ENCODE results near the gene LGALS9. TPM values are rescaled to one million over a fixed set of nuclear protein-coding genes. Genes with fewer than 3 reads are reported as not detected.
A peak's percentile ranks its signal among the peaks of the same experiment; 100 is the strongest.

The LGALS9 gene
- total and polyA plus RNA-seq, 5 donors from 2014 or later: 38.3 to 122 (median 41.0) TPM

DNA sequence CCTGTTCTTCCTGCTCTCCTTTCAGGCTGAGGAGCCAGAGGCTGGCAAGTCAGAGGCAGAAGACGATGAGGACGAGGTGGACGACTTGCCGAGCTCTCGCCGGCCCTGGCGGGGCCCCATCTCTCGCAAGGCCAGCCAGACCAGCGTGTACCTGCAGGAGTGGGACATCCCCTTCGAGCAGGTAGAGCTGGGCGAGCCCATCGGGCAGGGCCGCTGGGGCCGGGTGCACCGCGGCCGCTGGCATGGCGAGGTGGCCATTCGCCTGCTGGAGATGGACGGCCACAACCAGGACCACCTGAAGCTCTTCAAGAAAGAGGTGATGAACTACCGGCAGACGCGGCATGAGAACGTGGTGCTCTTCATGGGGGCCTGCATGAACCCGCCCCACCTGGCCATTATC lies 25.6 kb upstream of the LGALS9 start:
- Mint-ChIP-seq H3K4me1 (peaks cover 0 to 9% (median 5%) of the 10 kb centered on the region in 4 donors), H3K36me3 (peaks cover 27% of the 10 kb centered on the region), H3K27ac (no peak overlapping the region), H3K4me3 (no peak overlapping the region), H3K9me3 (no peaks in the 10 kb centered on the region), H3K27me3 (no peaks in the 10 kb centered on the region)
- Histone ChIP-seq H3K27me3 (ENCODE audit: control insufficient read depth, insufficient read depth, low read length) (no peaks in the 10 kb centered on the region), H3K4me1 (ENCODE audit: control insufficient read depth, insufficient read depth, low read length, poor library complexity, severe bottlenecking) (no peaks in the 10 kb centered on the region), H3K4me3 (ENCODE audit: low read depth, low read length) (no peak overlapping the region), H3K27ac (ENCODE audit: insufficient read depth, low read length, poor library complexity, severe bottlenecking) (no peak overlapping the region), H3K36me3 (ENCODE audit: control insufficient read depth, insufficient read depth, low read length) (peaks cover 36% of the 10 kb centered on the region), H3K9me3 (ENCODE audit: control insufficient read depth in 2 of 2, low read length in 2 of 2) (no peaks in the 10 kb centered on the region)
- ATAC-seq (ENCODE audit: low read depth in 2 of 2) (no peak), DNase-seq (no peak)

DNA sequence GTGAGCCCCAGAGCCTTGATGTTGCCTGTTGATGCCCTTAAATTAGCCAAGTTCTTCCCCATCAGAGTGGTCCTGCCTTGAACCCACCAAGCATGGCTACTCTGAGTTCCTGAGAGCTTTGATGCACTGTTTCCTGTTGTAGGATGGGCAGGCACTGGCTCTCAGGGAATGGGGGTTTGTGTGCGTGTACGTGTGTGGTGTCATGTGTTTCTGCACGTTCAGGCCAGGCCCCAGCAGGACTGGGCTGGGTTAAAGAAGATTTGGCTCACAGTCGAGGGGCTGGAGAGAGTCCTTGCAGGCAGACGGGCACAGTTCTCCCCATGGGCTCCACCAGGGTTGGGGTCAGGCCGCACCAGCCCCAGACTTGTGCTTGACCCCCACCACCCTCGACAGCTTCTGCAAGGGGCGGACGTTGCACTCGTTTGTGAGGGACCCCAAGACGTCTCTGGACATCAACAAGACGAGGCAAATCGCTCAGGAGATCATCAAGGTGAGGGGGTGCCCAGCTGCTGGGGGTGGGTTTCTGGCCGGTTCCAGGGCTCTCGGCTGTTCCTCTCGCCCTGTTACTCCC lies 23.4 kb upstream of the LGALS9 start:
- no peak overlapping the region for H3K4me3 ChIP-seq (ENCODE audit: low read depth, low read length)
- Mint-ChIP-seq H3K4me3 (no peak overlapping the region), H3K9me3 (no peaks in the 10 kb centered on the region), H3K36me3 (peaks cover 26% of the 10 kb centered on the region), H3K27me3 (no peaks in the 10 kb centered on the region), H3K4me1 (peaks cover 4 to 12% (median 5%) of the 10 kb centered on the region in 4 donors), H3K27ac (no peak overlapping the region)
- no peaks in the 10 kb centered on the region for H3K27me3 ChIP-seq (ENCODE audit: control insufficient read depth, insufficient read depth, low read length)
- H3K4me1 ChIP-seq (ENCODE audit: control insufficient read depth, insufficient read depth, low read length, poor library complexity, severe bottlenecking): no peaks in the 10 kb centered on the region
- ATAC-seq (ENCODE audit: low read depth in 2 of 2) (no peak), DNase-seq (no peak)
- H3K9me3 ChIP-seq (ENCODE audit: control insufficient read depth in 2 of 2, low read length in 2 of 2): no peaks in the 10 kb centered on the region
- H3K27ac ChIP-seq (ENCODE audit: insufficient read depth, low read length, poor library complexity, severe bottlenecking): no peak overlapping the region
- H3K36me3 ChIP-seq (ENCODE audit: control insufficient read depth, insufficient read depth, low read length): peaks cover 37% of the 10 kb centered on the region

DNA sequence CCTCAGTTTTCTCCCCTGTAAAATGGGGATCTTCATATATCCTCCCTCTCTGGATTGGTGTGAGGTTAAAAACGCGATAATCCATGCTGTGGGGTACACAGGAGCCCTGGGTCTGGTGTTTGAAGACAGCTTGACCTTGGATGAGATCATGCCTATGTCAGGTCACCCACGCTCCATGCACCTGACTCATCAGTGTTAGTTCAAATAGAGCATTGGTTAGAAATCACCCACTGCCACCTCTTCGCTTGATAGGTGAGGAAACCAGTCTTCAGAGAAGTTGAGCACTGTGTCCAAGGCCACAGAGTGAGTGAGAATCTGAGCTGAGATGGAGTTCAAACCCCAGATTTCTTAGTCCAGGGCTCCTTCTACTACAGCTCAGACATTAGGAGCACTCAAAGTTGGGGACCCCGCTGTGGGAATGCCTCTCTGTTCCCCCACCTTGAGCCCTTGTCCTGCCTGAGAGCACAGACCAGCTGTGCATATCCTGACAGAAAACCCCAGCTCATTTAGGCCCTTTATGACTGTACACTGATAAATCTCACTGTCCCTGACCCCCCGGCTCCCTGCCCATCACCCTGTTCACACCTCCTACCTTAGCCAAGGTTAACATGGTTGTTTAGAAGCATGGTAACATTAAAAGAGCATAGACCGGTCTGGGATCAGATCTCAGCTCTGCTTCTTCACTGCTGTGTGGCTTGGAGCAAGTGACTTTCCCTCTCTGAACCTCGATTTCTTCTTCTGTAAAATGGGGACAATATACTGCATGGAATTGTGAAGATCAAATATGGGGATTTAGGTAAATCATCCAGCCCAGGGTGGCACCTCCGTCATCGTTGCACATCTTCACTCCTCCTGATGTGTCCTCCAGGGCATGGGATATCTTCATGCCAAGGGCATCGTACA lies 22.4 kb upstream of the LGALS9 start:
- ATAC-seq (ENCODE audit: low read depth in 2 of 2): no peak

DNA sequence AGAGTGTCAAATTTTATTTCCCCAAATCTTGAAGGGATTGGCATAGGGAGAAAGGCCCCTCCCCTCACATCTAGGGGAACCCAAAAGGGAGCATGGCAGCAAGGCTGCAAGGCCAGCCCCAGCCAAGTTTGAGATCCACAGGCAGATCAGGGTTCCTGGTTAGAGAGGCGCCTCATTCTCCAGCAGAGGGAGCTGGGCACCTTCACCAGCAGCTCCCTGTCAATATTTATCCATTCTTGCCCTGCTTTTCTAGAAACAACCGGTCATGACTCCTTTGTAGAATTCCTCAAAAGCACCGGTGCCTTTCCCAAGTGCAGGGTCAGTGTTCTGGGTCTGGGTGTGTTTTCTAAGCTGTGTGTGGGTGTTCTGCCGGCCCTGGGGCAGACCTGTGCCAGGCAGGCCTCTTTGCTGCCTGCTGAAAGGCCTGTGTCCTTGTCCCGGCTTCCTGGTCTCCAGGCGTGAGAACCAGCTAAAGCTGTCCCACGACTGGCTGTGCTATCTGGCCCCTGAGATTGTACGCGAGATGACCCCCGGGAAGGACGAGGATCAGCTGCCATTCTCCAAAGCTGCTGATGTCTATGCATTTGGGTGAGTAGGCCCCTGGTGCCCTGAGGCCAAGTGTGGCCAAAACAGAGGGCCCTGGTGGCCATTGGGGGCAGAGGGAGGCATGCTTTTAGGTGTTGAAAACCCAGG lies 21.2 kb upstream of the LGALS9 start:
- DNase-seq (peak in 2 of 3 donors; percentile 16 to 63), ATAC-seq (ENCODE audit: low read depth in 2 of 2) (no peak)
- Mint-ChIP-seq H3K36me3 (peaks cover 33% of the 10 kb centered on the region), H3K4me3 (no peak overlapping the region), H3K4me1 (peaks cover 2 to 9% (median 6%) of the 10 kb centered on the region in 4 donors), H3K9me3 (no peaks in the 10 kb centered on the region), H3K27me3 (no peaks in the 10 kb centered on the region), H3K27ac (peak overlapping the region in 1 of 3 donors; percentile 36)
- Histone ChIP-seq H3K36me3 (ENCODE audit: control insufficient read depth, insufficient read depth, low read length) (peaks cover 50% of the 10 kb centered on the region), H3K4me1 (ENCODE audit: control insufficient read depth, insufficient read depth, low read length, poor library complexity, severe bottlenecking) (no peaks in the 10 kb centered on the region), H3K27me3 (ENCODE audit: control insufficient read depth, insufficient read depth, low read length) (no peaks in the 10 kb centered on the region), H3K4me3 (ENCODE audit: low read depth, low read length) (no peak overlapping the region), H3K9me3 (ENCODE audit: control insufficient read depth in 2 of 2, low read length in 2 of 2) (no peaks in the 10 kb centered on the region), H3K27ac (ENCODE audit: insufficient read depth, low read length, poor library complexity, severe bottlenecking) (no peak overlapping the region)

More for the DNA sequence above, 22.4 kb upstream of the LGALS9 start:
- DNase-seq: no peak
- no peak overlapping the region for H3K4me3 ChIP-seq (ENCODE audit: low read depth, low read length)
- H3K27me3 Mint-ChIP-seq: no peaks in the 10 kb centered on the region
- H3K27me3 ChIP-seq (ENCODE audit: control insufficient read depth, insufficient read depth, low read length): no peaks in the 10 kb centered on the region
- H3K36me3 Mint-ChIP-seq: peaks cover 26% of the 10 kb centered on the region
- peaks cover 45% of the 10 kb centered on the region for H3K36me3 ChIP-seq (ENCODE audit: control insufficient read depth, insufficient read depth, low read length)
- H3K4me1 ChIP-seq (ENCODE audit: control insufficient read depth, insufficient read depth, low read length, poor library complexity, severe bottlenecking): no peaks in the 10 kb centered on the region
- no peak overlapping the region for H3K27ac ChIP-seq (ENCODE audit: insufficient read depth, low read length, poor library complexity, severe bottlenecking)
- no peaks in the 10 kb centered on the region for H3K9me3 ChIP-seq (ENCODE audit: control insufficient read depth in 2 of 2, low read length in 2 of 2)
- peak overlapping the region in 1 of 3 donors; percentile 42 for H3K27ac Mint-ChIP-seq
- H3K4me3 Mint-ChIP-seq: no peak overlapping the region
- peaks cover 2 to 9% (median 6%) of the 10 kb centered on the region in 4 donors for H3K4me1 Mint-ChIP-seq
- no peaks in the 10 kb centered on the region for H3K9me3 Mint-ChIP-seq

DNA sequence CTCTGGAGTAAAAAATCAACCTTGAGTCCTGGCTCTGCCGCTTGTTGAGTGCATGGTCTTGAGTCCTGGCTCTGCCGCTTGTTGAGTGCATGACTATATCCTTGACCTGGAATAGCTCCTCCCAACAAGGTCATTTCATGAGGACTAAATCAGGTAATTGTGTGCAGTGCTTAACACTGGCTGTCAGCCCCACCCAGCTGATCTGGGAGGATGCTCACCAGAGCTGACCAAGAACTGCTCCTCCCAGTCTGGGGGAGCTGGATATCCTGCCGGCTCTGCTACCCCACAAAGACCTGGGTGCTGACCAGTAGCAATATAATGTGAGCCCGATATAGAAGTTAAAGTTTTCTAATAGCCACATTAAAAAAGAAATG lies 20.7 kb upstream of the LGALS9 start:
- Mint-ChIP-seq H3K27me3 (no peaks in the 10 kb centered on the region), H3K9me3 (no peaks in the 10 kb centered on the region), H3K4me1 (peaks cover 2 to 11% (median 6%) of the 10 kb centered on the region in 4 donors), H3K4me3 (no peak overlapping the region), H3K36me3 (peaks cover 39% of the 10 kb centered on the region), H3K27ac (no peak overlapping the region)
- Histone ChIP-seq H3K4me3 (ENCODE audit: low read depth, low read length) (no peak overlapping the region), H3K36me3 (ENCODE audit: control insufficient read depth, insufficient read depth, low read length) (peaks cover 49% of the 10 kb centered on the region), H3K9me3 (ENCODE audit: control insufficient read depth in 2 of 2, low read length in 2 of 2) (no peaks in the 10 kb centered on the region), H3K4me1 (ENCODE audit: control insufficient read depth, insufficient read depth, low read length, poor library complexity, severe bottlenecking) (no peaks in the 10 kb centered on the region), H3K27me3 (ENCODE audit: control insufficient read depth, insufficient read depth, low read length) (no peaks in the 10 kb centered on the region), H3K27ac (ENCODE audit: insufficient read depth, low read length, poor library complexity, severe bottlenecking) (no peak overlapping the region)
- DNase-seq (no peak), ATAC-seq (ENCODE audit: low read depth in 2 of 2) (no peak)

DNA sequence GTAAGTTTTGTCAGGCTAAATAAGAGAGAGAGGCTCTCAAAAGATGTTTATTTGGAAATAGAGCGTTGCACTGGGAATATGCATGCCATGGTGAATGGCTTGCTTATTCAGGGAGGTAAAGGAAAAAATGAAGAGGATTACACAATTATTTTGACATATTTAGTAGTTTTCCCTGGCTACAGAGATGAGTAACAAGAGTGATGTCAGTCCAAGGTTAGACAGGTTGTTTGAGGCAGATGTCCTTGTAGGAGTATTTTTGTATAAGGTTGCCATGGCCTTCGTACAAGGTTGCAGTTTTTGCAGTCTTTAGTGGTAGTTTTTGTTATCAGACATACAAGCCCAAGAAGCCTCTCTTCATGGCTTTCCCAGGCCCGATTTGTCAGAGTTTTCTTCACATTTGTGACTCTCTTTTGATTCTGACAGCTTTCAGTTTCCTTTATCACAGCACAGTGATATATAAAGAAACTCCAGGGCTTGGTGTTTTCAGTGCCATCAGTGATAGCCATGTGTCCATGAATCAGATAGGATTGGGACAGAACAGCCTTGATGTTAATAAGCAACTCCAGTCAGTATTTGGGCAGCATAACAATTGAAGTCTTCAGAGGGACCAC lies 18.7 kb upstream of the LGALS9 start:
- H3K9me3 ChIP-seq (ENCODE audit: control insufficient read depth in 2 of 2, low read length in 2 of 2): no peaks in the 10 kb centered on the region
- no peaks in the 10 kb centered on the region for H3K27me3 Mint-ChIP-seq
- H3K36me3 ChIP-seq (ENCODE audit: control insufficient read depth, insufficient read depth, low read length): peaks cover 42% of the 10 kb centered on the region
- H3K4me3 ChIP-seq (ENCODE audit: low read depth, low read length): no peak overlapping the region
- peak overlapping the region; percentile 8 to 57 (median 31) for H3K27ac Mint-ChIP-seq
- H3K4me3 Mint-ChIP-seq: no peak overlapping the region
- peaks cover 7 to 28% (median 20%) of the 10 kb centered on the region in 4 donors for H3K4me1 Mint-ChIP-seq
- peaks cover 41% of the 10 kb centered on the region for H3K36me3 Mint-ChIP-seq
- peaks cover 12% of the 10 kb centered on the region for H3K4me1 ChIP-seq (ENCODE audit: control insufficient read depth, insufficient read depth, low read length, poor library complexity, severe bottlenecking)
- no peak overlapping the region for H3K27ac ChIP-seq (ENCODE audit: insufficient read depth, low read length, poor library complexity, severe bottlenecking)
- ATAC-seq (ENCODE audit: low read depth in 2 of 2) (no peak), DNase-seq (peak in 1 of 3 donors; percentile 39)
- no peaks in the 10 kb centered on the region for H3K27me3 ChIP-seq (ENCODE audit: control insufficient read depth, insufficient read depth, low read length)
- H3K9me3 Mint-ChIP-seq: no peaks in the 10 kb centered on the region

DNA sequence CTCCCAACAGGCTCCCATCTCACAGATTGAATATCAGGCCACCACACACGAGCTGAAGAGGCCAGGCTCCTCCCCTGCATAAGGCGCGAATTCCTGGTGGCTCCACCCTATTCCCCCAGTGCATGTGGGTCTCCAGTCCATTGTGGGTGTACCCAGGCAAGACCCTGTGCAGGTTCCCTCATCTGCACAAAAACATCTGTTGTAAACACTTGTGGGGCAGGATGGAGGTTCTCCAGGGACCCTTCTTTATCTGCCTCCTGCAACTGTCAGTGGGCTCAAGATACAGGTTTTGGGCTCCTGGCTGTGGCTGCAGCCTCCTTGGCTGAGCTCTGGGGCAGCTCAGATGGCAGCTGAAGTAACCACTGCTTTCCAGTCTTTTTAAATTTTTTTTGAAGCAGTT lies 17.6 kb upstream of the LGALS9 start:
- Mint-ChIP-seq H3K27me3 (no peaks in the 10 kb centered on the region), H3K27ac (no peak overlapping the region), H3K9me3 (no peaks in the 10 kb centered on the region)

More for the DNA sequence above, 17.6 kb upstream of the LGALS9 start:
- Mint-ChIP-seq H3K4me1 (peaks cover 7 to 34% (median 20%) of the 10 kb centered on the region in 4 donors), H3K4me3 (no peak overlapping the region), H3K36me3 (peaks cover 44% of the 10 kb centered on the region)
- no peak for ATAC-seq (ENCODE audit: low read depth in 2 of 2)
- no peak for DNase-seq
- H3K36me3 ChIP-seq (ENCODE audit: control insufficient read depth, insufficient read depth, low read length): peaks cover 46% of the 10 kb centered on the region
- peaks cover 12% of the 10 kb centered on the region for H3K4me1 ChIP-seq (ENCODE audit: control insufficient read depth, insufficient read depth, low read length, poor library complexity, severe bottlenecking)
- H3K27me3 ChIP-seq (ENCODE audit: control insufficient read depth, insufficient read depth, low read length): no peaks in the 10 kb centered on the region
- H3K27ac ChIP-seq (ENCODE audit: insufficient read depth, low read length, poor library complexity, severe bottlenecking): no peak overlapping the region
- no peak overlapping the region for H3K4me3 ChIP-seq (ENCODE audit: low read depth, low read length)
- H3K9me3 ChIP-seq (ENCODE audit: control insufficient read depth in 2 of 2, low read length in 2 of 2): no peaks in the 10 kb centered on the region

Measured in CD4-positive, CD25-positive, alpha-beta regulatory T cell (primary cell).